ENCODE data around the gene BICC1.

GRCh38 chr10:58795560-58795959 lies 282.9 kb downstream of the BICC1 start:
- TF ChIP-seq POLR2A (IDR thresholded peaks at IDR 0.05), result no peak
- TF ChIP-seq CTCF (IDR thresholded peaks at IDR 0.05), result no peak

Measured in thyroid gland (tissue), 4 donors.